HEK293T (cell line): Measurements from ENCODE around the gene TCF20.

ENCODE experiments used
- BHLHE40 ChIP-seq: fragments of 450-650 bp; IDR thresholded peaks from 2 replicates; pipeline ENCODE4 v1.6.1; 2016; ENCODE audit warnings: mild to moderate bottlenecking, moderate library complexity, borderline replicate concordance
- CTBP1 ChIP-seq: fragments of 450-650 bp; IDR thresholded peaks from 2 replicates; pipeline ENCODE4 v1.6.1; 2016; ENCODE audit warnings: borderline replicate concordance
- ELF4 ChIP-seq: fragments of 450-650 bp; IDR thresholded peaks from 2 replicates; pipeline ENCODE4 v1.6.1; 2017; ENCODE audit warnings: antibody characterized with exemption
- FOXK2 ChIP-seq: fragments of 450-650 bp; IDR thresholded peaks from 2 replicates; pipeline ENCODE4 v1.6.1; 2016; ENCODE audit warnings: mild to moderate bottlenecking
- L3MBTL2 ChIP-seq: fragments of 450-650 bp; conservative IDR thresholded peaks from 2 replicates; pipeline ENCODE4 v1.6.1; 2016; ENCODE audit warnings: mild to moderate bottlenecking
- NFRKB ChIP-seq: fragments of 450-650 bp; IDR thresholded peaks from 2 replicates; pipeline ENCODE4 v1.6.1; 2016; ENCODE audit warnings: mild to moderate bottlenecking, moderate library complexity
- SP1 ChIP-seq: fragments of 450-650 bp; IDR thresholded peaks from 2 replicates; pipeline ENCODE4 v1.6.1; 2017
- TARDBP ChIP-seq: fragments of 450-650 bp; IDR thresholded peaks from 2 replicates; pipeline ENCODE4 v1.6.1; 2016
- ZNF384 ChIP-seq: fragments of 450-650 bp; IDR thresholded peaks from 2 replicates; pipeline ENCODE4 v1.6.1; 2016

DNA sequence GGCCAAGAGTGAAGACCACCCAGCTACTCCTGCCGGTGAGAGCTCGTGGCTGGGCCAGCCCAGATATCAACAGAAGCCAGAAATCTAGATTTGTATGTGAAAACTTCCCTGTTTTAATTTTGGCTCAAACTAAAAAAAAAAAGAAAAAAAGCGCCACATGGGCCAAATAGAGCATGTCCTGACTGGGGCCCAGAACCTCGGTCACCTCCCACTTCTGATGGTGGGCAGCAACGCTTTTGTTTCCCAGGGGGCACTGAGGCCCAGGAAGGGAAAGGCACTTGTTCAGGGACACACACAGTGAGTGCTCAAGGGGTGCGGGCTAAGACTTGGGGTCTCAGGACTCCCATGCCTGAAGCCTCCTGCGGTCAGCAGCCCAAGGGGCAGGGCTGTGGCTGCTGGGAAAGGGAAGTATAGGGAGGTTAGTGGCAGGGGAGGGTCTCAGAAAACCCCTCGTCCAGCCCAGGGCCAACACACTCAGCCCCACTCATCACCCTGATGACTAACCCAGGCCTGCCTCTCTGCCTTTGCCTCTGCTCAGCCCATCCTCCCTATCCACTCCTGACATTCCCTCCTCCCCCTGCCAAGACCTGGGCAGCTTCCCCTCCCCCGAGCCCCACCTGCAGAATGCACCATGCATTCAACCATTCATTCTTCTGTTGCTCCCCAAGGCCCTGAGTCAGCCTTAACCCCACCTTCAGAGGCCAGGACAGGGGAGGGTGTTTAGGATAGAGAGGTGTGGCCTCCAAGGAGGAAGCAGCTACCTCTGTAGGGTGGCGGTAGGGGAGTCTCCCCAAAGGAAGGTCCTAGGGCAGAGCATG is 30.0 kb upstream of the TCF20 start:
- TF ChIP-seq L3MBTL2 = no peak
- no peak for TF ChIP-seq CTBP1
- no peak for TF ChIP-seq SP1
- TF ChIP-seq ELF4 = no peak
- TF ChIP-seq ZNF384 = no peak
- no peak for TF ChIP-seq TARDBP
- no peak for TF ChIP-seq NFRKB
- TF ChIP-seq BHLHE40 = no peak
- TF ChIP-seq FOXK2 = no peak
